Neural progenitor cell (in vitro differentiated cells): ENCODE data around the gene CAST. TPM values are rescaled to one million over a fixed set of nuclear protein-coding genes. Genes with fewer than 3 reads are reported as not detected.
A peak's percentile ranks its signal among the peaks of the same experiment; 100 is the strongest.

ENCODE experiments used
- DNase-seq: peaks from one replicate; pipeline ENCODE4 v3.0.0-alpha.2; 2016; ENCODE audit warnings: low spot score
- H2AFZ ChIP-seq: fragments of 200-600 bp; sonication (generic); replicated peaks from 2 replicates; pipeline ENCODE4 v1.6.1; 2016; ENCODE audit warnings: antibody characterized with exemption
- H3F3A ChIP-seq: fragments of 200-600 bp; sonication (generic); 2 replicates; pipeline ENCODE4 v1.6.1; 2016; ENCODE audit warnings: antibody characterized with exemption, low read depth
- H3K27ac ChIP-seq: fragments of 200-600 bp; sonication (generic); 2 replicates; pipeline ENCODE4 v1.5.1; 2016; ENCODE audit warnings: mild to moderate bottlenecking
- H3K27me3 ChIP-seq: fragments of 200-600 bp; sonication (generic); 2 replicates; pipeline ENCODE4 v1.6.1; 2016; ENCODE audit warnings: mild to moderate bottlenecking, moderate library complexity
- H3K36me3 ChIP-seq: fragments of 200-600 bp; sonication (generic); 2 replicates; pipeline ENCODE4 v1.5.1; 2016
- H3K4me1 ChIP-seq: fragments of 200-600 bp; sonication (generic); 2 replicates; pipeline ENCODE4 v1.6.1; 2016; ENCODE audit warnings: mixed run types
- H3K4me2 ChIP-seq: fragments of 200-600 bp; sonication (generic); 2 replicates; pipeline ENCODE4 v1.6.1; 2016
- H3K4me3 ChIP-seq: fragments of 200-600 bp; sonication (generic); 2 replicates; pipeline ENCODE4 v1.5.1; 2016
- H3K79me2 ChIP-seq: fragments of 200-600 bp; sonication (generic); 2 replicates; pipeline ENCODE4 v1.6.1; 2016; ENCODE audit warnings: low read depth
- H3K9ac ChIP-seq: fragments of 200-600 bp; sonication (generic); 2 replicates; pipeline ENCODE4 v1.6.1; 2016
- H3K9me3 ChIP-seq: fragments of 200-600 bp; sonication (generic); 2 replicates; pipeline ENCODE4 v1.5.1; 2016; ENCODE audit warnings: low read depth
- H4K20me1 ChIP-seq: fragments of 200-600 bp; sonication (generic); 2 replicates; pipeline ENCODE4 v1.6.1; 2016; ENCODE audit warnings: low read depth
- H3K27ac Mint-ChIP-seq: 3 replicates; pipeline ENCODE4 v1.8.0; 2021; ENCODE audit warnings: mixed read lengths
- H3K27me3 Mint-ChIP-seq: 2 replicates; pipeline ENCODE4 v1.8.0; 2022; ENCODE audit warnings: low read depth, mild to moderate bottlenecking, inconsistent platforms, moderate library complexity, mixed read lengths; ENCODE audit not compliant: insufficient read depth
- H3K36me3 Mint-ChIP-seq: 3 replicates; pipeline ENCODE4 v1.8.0; 2021; ENCODE audit warnings: mixed read lengths
- H3K4me1 Mint-ChIP-seq: 3 replicates; pipeline ENCODE4 v1.8.0; 2021; ENCODE audit warnings: mixed read lengths
- H3K4me3 Mint-ChIP-seq: 3 replicates; pipeline ENCODE4 v1.8.0; 2021; ENCODE audit warnings: mild to moderate bottlenecking, moderate library complexity, mixed read lengths
- H3K9me3 Mint-ChIP-seq: 3 replicates; pipeline ENCODE4 v1.8.0; 2020; ENCODE audit warnings: mixed read lengths
- EZH2 ChIP-seq: fragments of 200-600 bp; sonication (generic); IDR thresholded peaks from 2 replicates; pipeline ENCODE4 v1.6.1; 2017; ENCODE audit warnings: antibody characterized with exemption, mild to moderate bottlenecking, moderate library complexity
- EZH2phosphoT487 ChIP-seq: fragments of 200-600 bp; sonication (generic); IDR thresholded peaks from 2 replicates; pipeline ENCODE4 v1.6.1; 2017; ENCODE audit warnings: antibody characterized with exemption
- total RNA-seq: library from RNA; depleted of rRNA; stranded (reverse); fragments of >200 nt; gene quantifications from 2 replicates; pipeline ENCODE4 v1.2.3, GENCODE V29; 2015; ENCODE audit warnings: low replicate concordance
- TF ChIP-seq, protein P1 (sequence below): fragments of 200-600 bp; sonication (generic); IDR thresholded peaks from 2 replicates; pipeline ENCODE4 v1.5.1; 2017; ENCODE audit warnings: antibody characterized with exemption, mild to moderate bottlenecking

The CAST gene
- total RNA-seq, 1 donor from 2014 or later: 64.6 TPM

DNA sequence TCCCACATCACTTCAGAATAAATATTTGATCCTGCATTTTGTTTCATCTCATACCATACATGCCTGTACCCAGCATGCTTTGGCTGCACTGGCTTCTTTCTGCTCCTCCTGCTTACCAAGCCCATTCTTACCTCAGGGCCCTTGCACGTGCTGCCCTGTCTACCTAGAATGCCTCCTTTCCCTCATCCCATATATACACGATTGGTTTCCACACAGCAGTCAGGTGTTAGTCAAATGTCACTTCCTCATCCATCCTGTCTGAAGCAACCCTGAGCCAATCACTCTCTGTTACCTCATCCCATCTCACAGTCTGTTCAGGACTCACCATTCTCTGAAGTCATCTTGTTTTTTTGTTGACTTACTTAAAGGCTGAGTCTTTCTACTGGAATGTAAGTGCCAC is 30.3 kb downstream of the CAST start:
- H3K79me2 ChIP-seq: no peaks in the 10 kb centered on the region
- TF ChIP-seq EZH2phosphoT487 (no peak), EZH2 (no peak)
- TF ChIP-seq, protein P1, sequence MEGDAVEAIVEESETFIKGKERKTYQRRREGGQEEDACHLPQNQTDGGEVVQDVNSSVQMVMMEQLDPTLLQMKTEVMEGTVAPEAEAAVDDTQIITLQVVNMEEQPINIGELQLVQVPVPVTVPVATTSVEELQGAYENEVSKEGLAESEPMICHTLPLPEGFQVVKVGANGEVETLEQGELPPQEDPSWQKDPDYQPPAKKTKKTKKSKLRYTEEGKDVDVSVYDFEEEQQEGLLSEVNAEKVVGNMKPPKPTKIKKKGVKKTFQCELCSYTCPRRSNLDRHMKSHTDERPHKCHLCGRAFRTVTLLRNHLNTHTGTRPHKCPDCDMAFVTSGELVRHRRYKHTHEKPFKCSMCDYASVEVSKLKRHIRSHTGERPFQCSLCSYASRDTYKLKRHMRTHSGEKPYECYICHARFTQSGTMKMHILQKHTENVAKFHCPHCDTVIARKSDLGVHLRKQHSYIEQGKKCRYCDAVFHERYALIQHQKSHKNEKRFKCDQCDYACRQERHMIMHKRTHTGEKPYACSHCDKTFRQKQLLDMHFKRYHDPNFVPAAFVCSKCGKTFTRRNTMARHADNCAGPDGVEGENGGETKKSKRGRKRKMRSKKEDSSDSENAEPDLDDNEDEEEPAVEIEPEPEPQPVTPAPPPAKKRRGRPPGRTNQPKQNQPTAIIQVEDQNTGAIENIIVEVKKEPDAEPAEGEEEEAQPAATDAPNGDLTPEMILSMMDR: no peak

DNA sequence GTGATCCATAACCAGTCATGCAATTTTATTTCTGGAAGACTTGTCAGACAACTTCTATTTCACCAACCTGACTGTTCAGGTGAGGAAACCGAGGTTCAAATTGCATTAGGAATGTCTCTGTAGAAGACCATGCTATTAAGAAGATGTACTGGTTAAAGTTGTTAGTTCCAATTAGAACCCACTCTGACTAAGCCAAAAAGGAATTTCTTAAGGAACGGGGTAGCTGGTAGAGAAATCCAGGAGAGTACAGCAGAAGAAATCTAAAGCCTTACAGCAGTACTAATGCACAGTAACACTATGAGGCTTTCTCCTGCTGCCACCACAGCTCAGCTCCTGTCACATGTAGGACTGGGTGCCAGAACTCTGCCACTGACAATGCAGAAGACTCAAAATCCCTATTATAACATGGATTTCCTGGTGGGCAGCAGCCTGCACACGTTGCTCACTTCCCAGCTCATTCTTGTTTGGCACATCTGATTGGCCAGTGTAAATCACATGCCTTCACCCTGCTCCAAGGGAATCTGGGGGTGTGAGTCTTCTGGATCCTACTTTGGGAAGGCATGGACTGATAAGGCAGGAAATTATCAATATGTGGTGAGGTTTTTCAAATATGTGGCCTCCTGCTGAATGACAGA is 37.1 kb downstream of the CAST start:
- H3K4me3 ChIP-seq: no peak overlapping the region
- peaks cover 17% of the 10 kb centered on the region for H3K27me3 ChIP-seq
- Mint-ChIP-seq H3K27ac (no peak overlapping the region), H3K4me3 (peak overlapping the region; percentile 14), H3K36me3 (no peaks in the 10 kb centered on the region), H3K27me3 (no peaks in the 10 kb centered on the region), H3K4me1 (peaks cover 18% of the 10 kb centered on the region), H3K9me3 (no peaks in the 10 kb centered on the region)
- no peaks in the 10 kb centered on the region for H3K79me2 ChIP-seq
- no peaks in the 10 kb centered on the region for H3K36me3 ChIP-seq
- no peak for TF ChIP-seq EZH2
- TF ChIP-seq, protein P1: no peak
- peaks cover 3% of the 10 kb centered on the region for H4K20me1 ChIP-seq
- peaks cover 12% of the 10 kb centered on the region for H3K4me1 ChIP-seq
- no peak overlapping the region for H3K4me2 ChIP-seq
- H2AFZ ChIP-seq: no peak overlapping the region
- H3K9ac ChIP-seq: no peak overlapping the region
- H3K27ac ChIP-seq: no peak overlapping the region
- peak; percentile 43 for DNase-seq
- peaks cover 4% of the 10 kb centered on the region for H3F3A ChIP-seq
- H3K9me3 ChIP-seq: no peaks in the 10 kb centered on the region

More for the DNA sequence above, 30.3 kb downstream of the CAST start:
- H3K4me3 Mint-ChIP-seq: no peak overlapping the region
- Histone ChIP-seq H4K20me1 (no peaks in the 10 kb centered on the region), H3K4me3 (no peak overlapping the region), H3K27ac (no peak overlapping the region), H3K9ac (no peak overlapping the region), H2AFZ (no peak overlapping the region), H3K36me3 (no peaks in the 10 kb centered on the region), H3K4me1 (no peaks in the 10 kb centered on the region), H3F3A (no peaks in the 10 kb centered on the region), H3K9me3 (no peaks in the 10 kb centered on the region), H3K27me3 (no peaks in the 10 kb centered on the region), H3K4me2 (no peak overlapping the region)
- H3K4me1 Mint-ChIP-seq: no peaks in the 10 kb centered on the region
- H3K9me3 Mint-ChIP-seq: no peaks in the 10 kb centered on the region
- H3K27ac Mint-ChIP-seq: no peak overlapping the region
- H3K27me3 Mint-ChIP-seq: no peaks in the 10 kb centered on the region
- no peaks in the 10 kb centered on the region for H3K36me3 Mint-ChIP-seq
- no peak for DNase-seq

DNA sequence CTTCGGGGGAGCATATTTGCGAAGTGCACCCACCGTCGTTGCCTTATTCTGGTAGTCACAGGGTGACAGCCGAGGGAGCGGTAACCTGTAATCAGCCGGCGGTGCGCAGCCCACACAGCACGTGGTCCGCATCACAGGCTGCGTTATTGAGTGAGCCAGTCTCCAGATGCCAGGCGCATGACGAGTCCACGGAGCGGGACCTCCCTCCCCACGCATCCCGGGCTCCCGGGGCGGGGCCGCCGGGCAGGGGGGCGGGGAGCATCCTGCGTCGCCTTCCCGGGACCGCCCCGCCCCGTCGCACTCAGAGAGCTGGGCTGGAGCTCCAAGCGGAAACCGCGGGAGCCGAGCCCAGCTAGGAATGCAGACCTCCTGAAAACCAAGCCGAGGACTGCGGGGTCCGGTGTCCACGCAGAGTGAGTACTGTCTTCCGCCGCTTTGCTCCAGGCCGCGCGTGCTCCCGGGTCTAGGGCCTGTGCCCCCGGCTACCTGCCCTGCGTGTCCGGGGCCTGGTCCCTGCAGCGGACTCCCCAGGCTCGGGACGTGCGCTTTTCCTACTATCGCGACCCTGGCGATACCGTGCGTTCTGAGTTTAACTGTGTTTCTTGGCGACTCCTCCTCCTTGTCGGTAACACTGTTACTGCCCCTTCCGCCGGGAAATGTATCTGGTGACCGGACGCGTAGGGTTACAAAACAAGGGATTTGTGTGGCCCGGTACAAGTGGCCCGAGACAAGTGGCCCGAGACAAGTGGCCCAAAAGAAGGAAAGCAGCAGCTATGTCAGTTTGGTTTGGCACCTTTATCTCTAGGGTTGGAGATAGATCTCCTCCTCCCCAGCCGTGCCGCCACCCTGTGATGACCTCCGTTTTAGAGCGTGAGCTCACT is 40.6 kb downstream of the CAST start:
- Mint-ChIP-seq H3K4me1 (peaks cover 23% of the 10 kb centered on the region), H3K27ac (peak overlapping the region; percentile 21), H3K36me3 (no peaks in the 10 kb centered on the region), H3K9me3 (no peaks in the 10 kb centered on the region), H3K4me3 (peak overlapping the region; percentile 95), H3K27me3 (no peaks in the 10 kb centered on the region)
- Histone ChIP-seq H2AFZ (peak overlapping the region; percentile 97), H3K9ac (peak overlapping the region; percentile 23), H3K4me1 (peaks cover 12% of the 10 kb centered on the region), H3K9me3 (no peaks in the 10 kb centered on the region), H3K27ac (no peak overlapping the region), H3K4me2 (peak overlapping the region; percentile 85), H3K79me2 (no peaks in the 10 kb centered on the region), H4K20me1 (peaks cover 3% of the 10 kb centered on the region), H3K27me3 (peaks cover 17% of the 10 kb centered on the region), H3K36me3 (no peaks in the 10 kb centered on the region), H3F3A (peaks cover 4% of the 10 kb centered on the region), H3K4me3 (peak overlapping the region; percentile 72)
- peak; percentile 35 for TF ChIP-seq EZH2phosphoT487
- TF ChIP-seq, protein P1: no peak
- DNase-seq: peak; percentile 88
